Endothelial cell of umbilical vein (primary cell): ENCODE data around the gene DIP2C. TPM values are rescaled to one million over a fixed set of nuclear protein-coding genes. Genes with fewer than 3 reads are reported as not detected.

ENCODE experiments used
- BruUV-seq: library from RNA; stranded (reverse); fragments of 400-500 nt; replicated peaks from 2 replicates; lab custom pipeline; 2021; lab: Mats Ljungman, UMichigan
- CTCF ChIA-PET: fragments of 300-600, 350-600 bp; sonication (Branson Sonifier 250); formaldehyde crosslinking; loops from one replicate; lab custom pipeline; 2021; ENCODE audit warnings: antibody characterized with exemption, inconsistent platforms; lab: Charles Lee
- POLR2A ChIA-PET: fragments of 300-600, 350-600 bp; sonication (Branson Sonifier 250); formaldehyde crosslinking; loops from one replicate; lab custom pipeline; 2021; ENCODE audit warnings: antibody characterized with exemption, inconsistent platforms; lab: Charles Lee
- DNase-seq: peaks from one replicate; pipeline ENCODE4 v3.0.0-alpha.2; 2011; ENCODE audit warnings: low read depth, low spot score
- FAIRE-seq: peaks from 2 replicates; lab custom pipeline; 2011; peaks lifted over from hg19 to GRCh38; lab: Jason Lieb, UNC
- H2AFZ ChIP-seq: 2 replicates; pipeline ENCODE4 v1.6.0; 2012; ENCODE audit warnings: low read depth, low read length, control low read depth, inconsistent platforms
- H3K27ac ChIP-seq: 2 replicates; pipeline ENCODE4 v1.5.1; 2011; ENCODE audit warnings: low read depth, mild to moderate bottlenecking, control low read depth, low read length, moderate library complexity; ENCODE audit not compliant: insufficient read depth
- H3K27me3 ChIP-seq, 2 experiments: 2 replicates each; pipeline versions ENCODE4 v1.6.0 to v1.6.1; 2011; ENCODE audit warnings: low read length in 2 of 2, mixed read lengths in 1 of 2; ENCODE audit not compliant: control insufficient read depth in 2 of 2, insufficient read depth in 2 of 2
- H3K36me3 ChIP-seq, 2 experiments: 2 replicates in 1 of 2; 3 replicates in 1 of 2; pipeline ENCODE4 v1.5.1; 2011; ENCODE audit warnings: low read length in 2 of 2, mild to moderate bottlenecking in 1 of 2, moderate library complexity in 1 of 2; ENCODE audit not compliant: control insufficient read depth in 2 of 2, insufficient read depth in 2 of 2; ENCODE audit errors: extremely low read depth in 1 of 2
- H3K4me1 ChIP-seq: 3 replicates; pipeline ENCODE4 v1.5.1; 2011; ENCODE audit warnings: mild to moderate bottlenecking, low read length; ENCODE audit not compliant: control insufficient read depth, insufficient read depth; ENCODE audit errors: extremely low read depth
- H3K4me2 ChIP-seq: 2 replicates; pipeline ENCODE4 v1.6.1; 2011; ENCODE audit warnings: low read length, control low read depth, mixed read lengths; ENCODE audit not compliant: insufficient read depth
- H3K4me3 ChIP-seq, 3 experiments: fragments of 200-600 bp in 1 of 3; sonication (generic), shearing (Covaris generic) in 1 of 3; replicated peaks in 1 of 3; 2 replicates each; pipeline ENCODE4 v1.5.1; 2011 to 2016; ENCODE audit warnings: control low read depth in 3 of 3, low read length in 3 of 3, mild to moderate bottlenecking in 2 of 3, inconsistent platforms in 1 of 3, low read depth in 1 of 3, moderate library complexity in 1 of 3; ENCODE audit not compliant: insufficient read depth in 1 of 3
- H3K79me2 ChIP-seq: 2 replicates; pipeline ENCODE4 v1.6.0; 2012; ENCODE audit warnings: low read length, inconsistent platforms; ENCODE audit not compliant: control insufficient read depth, insufficient read depth
- H3K9ac ChIP-seq: replicated peaks from 2 replicates; pipeline ENCODE3; 2011; ENCODE audit warnings: low read length, control low read depth; ENCODE audit not compliant: insufficient read depth; ENCODE audit errors: extremely low read depth
- H3K9me1 ChIP-seq: replicated peaks from 3 replicates; pipeline ENCODE4 v1.6.0; 2011; ENCODE audit warnings: mild to moderate bottlenecking, low read length; ENCODE audit not compliant: control insufficient read depth, insufficient read depth; ENCODE audit errors: extremely low read depth
- H3K9me3 ChIP-seq: replicated peaks from 2 replicates; pipeline ENCODE4 v1.5.1; 2012; ENCODE audit warnings: low read length, inconsistent platforms; ENCODE audit not compliant: control insufficient read depth, insufficient read depth
- H4K20me1 ChIP-seq: replicated peaks from 2 replicates; pipeline ENCODE3; 2011; ENCODE audit warnings: mild to moderate bottlenecking, low read length; ENCODE audit not compliant: control insufficient read depth, insufficient read depth; ENCODE audit errors: extremely low read depth
- EZH2 ChIP-seq: IDR thresholded peaks from 2 replicates; pipeline ENCODE4 v1.6.1; 2012; ENCODE audit warnings: borderline replicate concordance, low read depth, mild to moderate bottlenecking, moderate library complexity, low read length, inconsistent platforms; ENCODE audit not compliant: severe bottlenecking
- FOS ChIP-seq: IDR thresholded peaks from 2 replicates; pipeline ENCODE4 v1.6.1; 2011; ENCODE audit warnings: mild to moderate bottlenecking, low read length, moderate library complexity, borderline replicate concordance; ENCODE audit not compliant: insufficient read depth
- GATA2 ChIP-seq: IDR thresholded peaks from 2 replicates; pipeline ENCODE4 v1.7.0; 2011; ENCODE audit warnings: low read depth, mild to moderate bottlenecking, moderate library complexity, mixed read lengths, low read length; ENCODE audit not compliant: insufficient read length, insufficient read depth
- JUN ChIP-seq: IDR thresholded peaks from 2 replicates; pipeline ENCODE4 v1.6.1; 2011; ENCODE audit warnings: borderline replicate concordance, low read depth; ENCODE audit not compliant: insufficient read length, insufficient read depth
- MYC ChIP-seq: IDR thresholded peaks from one replicate; pipeline ENCODE4 v1.6.1; 2011; ENCODE audit warnings: mild to moderate bottlenecking, low read depth, low read length
- POLR2A ChIP-seq: IDR thresholded peaks from 2 replicates; pipeline ENCODE4 v1.6.1; 2012; ENCODE audit warnings: low read depth, mild to moderate bottlenecking, control low read depth, low read length
- POLR2AphosphoS5 ChIP-seq: IDR thresholded peaks from 2 replicates; pipeline ENCODE4 v1.6.1; 2012; ENCODE audit warnings: low read depth, mild to moderate bottlenecking, control low read depth, low read length, moderate library complexity; ENCODE audit not compliant: insufficient read depth
- dilution Hi-C: fragments of 300-500 bp; cut with MboI; formaldehyde crosslinking; loops from one replicate; pipeline ENCODE4 v1.15.0; 2019; ENCODE audit warnings: low sequenced_read_pairs; ENCODE audit not compliant: extremely low pct_ligation_motif_present
- intact Hi-C: fragments of 100-400 bp; cut with micrococcal nuclease; formaldehyde crosslinking; loops from one replicate; pipeline ENCODE4 v1.10.0; 2022
- polyA plus RNA-seq, 4 experiments: library from polyadenylated mRNA; depleted of rRNA in 3 of 4; stranded (reverse) in 3 of 4; unstranded in 1 of 4; fragments of >200 nt; gene quantifications; 2 replicates each; pipeline versions ENCODE4 v1.2.1 to v1.2.3, GENCODE V29; 2011 to 2012; ENCODE audit warnings: missing spikeins in 1 of 4
- total RNA-seq: library from RNA; stranded (reverse); gene quantifications from 2 replicates; pipeline ENCODE4 v1.2.3, GENCODE V29; 2021
- TF ChIP-seq, protein P1 (sequence below), 2 donors: IDR thresholded peaks; 1 replicate in 1 of 2; 2 replicates in 1 of 2; pipeline ENCODE4 v1.5.1; 2011; ENCODE audit warnings: low read length in 2 of 2, mild to moderate bottlenecking in 2 of 2, moderate library complexity in 2 of 2, control low read depth in 1 of 2, inconsistent platforms in 1 of 2, low read depth in 1 of 2; ENCODE audit not compliant: insufficient read depth in 1 of 2; ENCODE audit errors: extremely low read depth in 1 of 2
- TF ChIP-seq, protein P2 (sequence below): IDR thresholded peaks from 2 replicates; pipeline ENCODE4 v1.6.1; 2011; ENCODE audit not compliant: insufficient read depth, insufficient read length

The DIP2C gene
- total and polyA plus RNA-seq, 2 donors (not counting 3 experiments of a cell fraction or from before 2014, with no cell fraction given), result 3.6 to 10.7 TPM

DNA sequence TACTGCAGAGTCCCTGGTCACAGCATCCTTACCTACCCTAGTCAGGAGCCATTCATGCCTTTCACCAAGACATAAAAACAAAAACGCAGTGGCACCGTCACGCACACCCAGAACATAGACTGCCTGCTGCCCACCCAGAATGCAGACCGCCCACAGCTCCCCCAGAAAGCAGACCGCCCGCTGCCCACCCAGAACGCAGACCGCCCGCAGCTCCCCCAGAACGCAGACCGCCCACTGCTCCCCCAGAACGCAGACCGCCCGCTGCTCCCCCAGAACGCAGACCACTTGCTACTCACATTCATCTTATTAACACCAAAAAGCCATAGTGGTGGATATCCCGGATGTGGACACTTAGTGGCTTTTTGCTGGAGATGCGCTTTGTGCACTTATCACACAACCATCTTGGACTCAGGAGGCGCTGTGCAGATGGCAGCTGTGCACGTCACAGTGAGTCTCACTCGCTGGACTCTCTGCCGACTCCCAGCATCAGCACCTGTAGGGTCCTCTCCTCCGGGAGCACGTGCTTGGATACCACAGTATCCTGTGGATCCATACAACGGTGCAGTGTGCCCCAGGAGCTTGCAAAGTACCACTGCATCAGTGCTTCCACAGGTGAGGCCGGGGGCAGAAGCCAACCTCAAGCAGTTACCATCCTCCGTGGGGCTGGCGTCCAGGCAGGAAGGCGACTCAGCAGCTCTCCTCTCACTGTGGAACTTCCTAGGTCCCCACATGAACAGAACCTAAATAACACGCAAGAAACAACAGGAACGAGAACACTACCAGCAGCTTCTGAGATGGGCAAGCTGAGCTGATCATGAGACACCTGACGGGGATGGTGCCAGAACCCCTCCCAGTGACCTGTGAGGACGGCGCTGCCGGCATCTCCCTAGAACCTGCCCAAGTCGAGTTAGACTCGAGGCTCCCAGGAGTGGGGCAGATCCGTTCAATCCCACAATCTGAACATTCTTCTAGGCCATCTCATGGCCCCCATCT lies 161.0 kb downstream of the DIP2C start:
- H3K4me3 ChIP-seq, result no peak overlapping the region
- H3K4me1 ChIP-seq, result no peaks in the 10 kb centered on the region
- no peaks in the 10 kb centered on the region for H3K79me2 ChIP-seq
- FAIRE-seq (no peak), DNase-seq (no peak)
- no peaks in the 10 kb centered on the region for H3K36me3 ChIP-seq
- intact Hi-C loops (no loop called here), dilution Hi-C loops (no loop called here)
- H3K27ac ChIP-seq, result no peak overlapping the region
- ChIA-PET CTCF (interaction anchor here (1.2 kb wide), 2 partner anchors 9 to 17 kb away, joined by 3 to 7 read pairs; no protein-coding TSS in a partner anchor), POLR2A (no interaction called here)
- no peaks in the 10 kb centered on the region for H4K20me1 ChIP-seq
- H3K9me1 ChIP-seq, result no peaks in the 10 kb centered on the region
- H3K27me3 ChIP-seq, result no peaks in the 10 kb centered on the region
- no peak overlapping the region for H3K4me2 ChIP-seq
- H2AFZ ChIP-seq, result no peak overlapping the region
- TF ChIP-seq EZH2, result no peak
- TF ChIP-seq JUN, result no peak
- TF ChIP-seq, protein P1, sequence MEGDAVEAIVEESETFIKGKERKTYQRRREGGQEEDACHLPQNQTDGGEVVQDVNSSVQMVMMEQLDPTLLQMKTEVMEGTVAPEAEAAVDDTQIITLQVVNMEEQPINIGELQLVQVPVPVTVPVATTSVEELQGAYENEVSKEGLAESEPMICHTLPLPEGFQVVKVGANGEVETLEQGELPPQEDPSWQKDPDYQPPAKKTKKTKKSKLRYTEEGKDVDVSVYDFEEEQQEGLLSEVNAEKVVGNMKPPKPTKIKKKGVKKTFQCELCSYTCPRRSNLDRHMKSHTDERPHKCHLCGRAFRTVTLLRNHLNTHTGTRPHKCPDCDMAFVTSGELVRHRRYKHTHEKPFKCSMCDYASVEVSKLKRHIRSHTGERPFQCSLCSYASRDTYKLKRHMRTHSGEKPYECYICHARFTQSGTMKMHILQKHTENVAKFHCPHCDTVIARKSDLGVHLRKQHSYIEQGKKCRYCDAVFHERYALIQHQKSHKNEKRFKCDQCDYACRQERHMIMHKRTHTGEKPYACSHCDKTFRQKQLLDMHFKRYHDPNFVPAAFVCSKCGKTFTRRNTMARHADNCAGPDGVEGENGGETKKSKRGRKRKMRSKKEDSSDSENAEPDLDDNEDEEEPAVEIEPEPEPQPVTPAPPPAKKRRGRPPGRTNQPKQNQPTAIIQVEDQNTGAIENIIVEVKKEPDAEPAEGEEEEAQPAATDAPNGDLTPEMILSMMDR (IDR thresholded peaks at IDR 0.05; ENCODE audit: extremely low read depth in 1 of 2, insufficient read depth in 1 of 2, low read depth in 1 of 2, low read length in 2 of 2), result no peak
- TF ChIP-seq POLR2A, result no peak
- TF ChIP-seq, protein P2, sequence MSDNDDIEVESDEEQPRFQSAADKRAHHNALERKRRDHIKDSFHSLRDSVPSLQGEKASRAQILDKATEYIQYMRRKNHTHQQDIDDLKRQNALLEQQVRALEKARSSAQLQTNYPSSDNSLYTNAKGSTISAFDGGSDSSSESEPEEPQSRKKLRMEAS, result no peak
- no peak for TF ChIP-seq POLR2AphosphoS5
- no peak for TF ChIP-seq GATA2
- no peak for TF ChIP-seq FOS
- TF ChIP-seq MYC, result no peak
- H3K9ac ChIP-seq, result no peak overlapping the region
- no peaks in the 10 kb centered on the region for H3K9me3 ChIP-seq
- no TSS peak for BruUV-seq
